NCI-H524 (cell line): ENCODE results near the gene MYBBP1A.
A peak's percentile ranks its signal among the peaks of the same experiment; 100 is the strongest.

Experiments
- DNase-seq, 2 experiments: peaks; one replicate each; lab custom pipeline; 2025; lab: John Stamatoyannopoulos, UW

MYBBP1A gene

DNA sequence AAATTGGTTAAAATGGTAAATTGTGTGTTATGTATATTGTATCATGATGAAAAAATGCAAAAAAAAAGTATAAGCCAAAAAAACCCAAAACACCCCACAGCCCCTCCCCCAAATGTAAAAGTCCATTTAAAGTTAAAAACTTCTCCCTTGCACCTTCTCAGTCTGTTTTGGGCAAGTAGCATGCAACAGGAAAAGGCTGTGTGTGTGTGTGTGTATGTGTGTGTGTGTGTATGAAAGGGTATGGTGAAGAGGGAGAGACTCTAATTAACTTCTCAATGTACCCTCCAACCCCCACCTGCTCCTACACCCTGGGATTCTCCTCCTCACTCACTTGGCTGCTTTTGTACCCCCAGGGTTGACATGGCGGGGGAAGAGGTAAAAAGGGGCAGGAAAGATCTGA, 14.4 kb upstream of the MYBBP1A start:
- DNase-seq: no peak

GRCh38 chr17:4566785-4567184, 11.6 kb upstream of the MYBBP1A start:
- peak; percentile 58 to 78 for DNase-seq

GRCh38 chr17:4565209-4566141, 10.3 kb upstream of the MYBBP1A start:
- DNase-seq: peak; percentile 80 to 81

- DNase-seq: peak in 1 of 2 experiments; percentile 70
Measured at GRCh38 chr17:4562015-4562969, 7.1 kb upstream of the MYBBP1A start.

DNA sequence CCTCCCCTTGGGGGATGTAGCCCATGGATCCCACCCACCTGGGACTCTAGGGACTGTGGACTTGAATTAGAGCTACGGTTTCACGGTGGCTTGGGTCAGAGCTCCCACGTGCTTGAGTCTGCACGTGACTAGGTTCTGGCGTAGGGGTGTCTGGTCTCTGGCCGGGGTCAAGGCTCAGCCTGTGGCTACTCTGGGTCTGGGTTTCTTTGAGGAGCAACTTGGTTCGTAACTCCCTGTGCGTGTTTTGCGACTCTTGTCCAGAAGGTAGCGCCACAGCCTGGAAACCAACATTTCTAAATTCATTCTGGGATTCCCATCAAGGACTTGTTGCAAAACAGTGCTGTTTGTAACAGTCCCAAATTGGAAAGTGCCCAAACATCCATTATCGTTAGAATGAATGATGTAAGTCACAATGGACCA, 5.7 kb upstream of the MYBBP1A start:
- no peak for DNase-seq

DNA sequence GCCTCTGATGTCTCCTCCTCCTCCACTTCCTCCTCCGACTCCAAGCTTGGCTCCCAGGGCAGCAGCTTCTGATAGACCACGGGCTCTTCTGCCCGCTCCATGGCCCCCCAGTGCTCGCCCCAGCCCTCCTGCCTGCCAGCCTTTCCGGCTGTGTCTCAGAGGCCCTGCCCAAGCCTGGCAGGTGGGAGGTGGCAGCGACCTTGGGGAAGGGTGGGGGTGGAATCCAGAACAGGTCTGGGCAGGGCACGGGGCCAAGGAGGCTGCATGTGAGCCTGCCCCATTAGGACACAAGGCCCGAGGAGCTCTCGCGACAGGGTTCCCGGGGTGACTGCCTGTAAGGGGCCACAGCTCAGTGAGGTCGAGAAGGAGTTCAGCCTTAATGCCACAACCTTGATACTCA, 5.2 kb upstream of the MYBBP1A start, which contains the start of gene GGT6:
Gene GGT6, minus strand, starts transcription at position 157 of the 400 bp plus-strand sequence. Its CDS starts 56 bp downstream, at position 101.
- no peak for DNase-seq

DNA sequence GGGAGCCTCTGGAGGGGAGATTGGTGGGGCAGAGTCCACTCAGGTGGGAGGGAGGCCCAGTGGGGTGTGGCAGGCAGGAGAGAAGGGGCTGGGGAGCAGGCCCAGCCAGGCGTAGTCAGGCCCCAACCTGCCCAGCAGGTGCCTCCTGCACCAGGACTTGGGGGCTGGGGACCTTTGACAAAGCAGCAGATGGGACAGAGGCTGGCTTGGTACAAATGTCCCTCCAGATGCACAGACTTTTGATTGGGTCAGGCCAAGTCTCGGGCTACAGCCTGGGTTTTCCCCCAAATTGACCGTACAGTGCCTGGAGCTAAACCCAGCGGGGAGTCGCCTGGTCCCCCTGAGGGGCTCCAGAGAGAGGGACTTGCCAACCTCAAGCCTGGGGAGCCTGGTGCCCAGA, 4.8 kb upstream of the MYBBP1A start:
- no peak for DNase-seq

GRCh38 chr17:4559139-4559791, 4.1 kb upstream of the MYBBP1A start:
- DNase-seq: no peak

DNA sequence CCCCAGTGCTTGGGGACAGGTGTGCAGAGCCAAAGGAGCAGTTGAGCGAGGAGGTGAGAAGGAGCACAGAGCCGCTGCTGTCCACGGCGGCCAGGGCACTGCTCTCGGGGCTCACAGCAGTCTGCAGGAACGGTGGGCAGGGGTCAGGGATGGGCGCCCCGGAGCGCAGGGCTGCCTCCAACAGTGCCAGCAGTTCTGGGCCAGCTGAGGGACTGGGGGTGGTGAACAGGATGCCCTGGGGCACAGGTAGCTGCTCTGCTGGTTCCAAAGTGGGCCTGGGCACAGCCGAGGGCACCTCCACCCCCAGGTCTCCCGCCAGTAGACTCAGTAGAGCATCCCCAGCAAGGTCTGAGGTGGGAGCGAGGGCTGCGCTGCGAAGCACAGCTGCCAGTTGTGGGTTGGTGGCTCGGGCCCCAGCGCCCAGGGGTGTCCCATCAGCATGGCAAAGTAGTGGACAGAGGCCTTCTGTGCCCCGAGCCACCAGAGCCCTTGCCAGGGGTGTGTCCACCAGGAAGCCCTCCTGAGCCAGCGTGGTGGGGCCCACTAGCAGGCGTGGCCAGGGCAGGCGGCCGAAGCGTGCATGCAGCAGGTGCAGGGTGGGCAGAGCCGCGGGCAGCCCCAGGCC, 3.3 kb upstream of the MYBBP1A start:
- no peak for DNase-seq

DNA sequence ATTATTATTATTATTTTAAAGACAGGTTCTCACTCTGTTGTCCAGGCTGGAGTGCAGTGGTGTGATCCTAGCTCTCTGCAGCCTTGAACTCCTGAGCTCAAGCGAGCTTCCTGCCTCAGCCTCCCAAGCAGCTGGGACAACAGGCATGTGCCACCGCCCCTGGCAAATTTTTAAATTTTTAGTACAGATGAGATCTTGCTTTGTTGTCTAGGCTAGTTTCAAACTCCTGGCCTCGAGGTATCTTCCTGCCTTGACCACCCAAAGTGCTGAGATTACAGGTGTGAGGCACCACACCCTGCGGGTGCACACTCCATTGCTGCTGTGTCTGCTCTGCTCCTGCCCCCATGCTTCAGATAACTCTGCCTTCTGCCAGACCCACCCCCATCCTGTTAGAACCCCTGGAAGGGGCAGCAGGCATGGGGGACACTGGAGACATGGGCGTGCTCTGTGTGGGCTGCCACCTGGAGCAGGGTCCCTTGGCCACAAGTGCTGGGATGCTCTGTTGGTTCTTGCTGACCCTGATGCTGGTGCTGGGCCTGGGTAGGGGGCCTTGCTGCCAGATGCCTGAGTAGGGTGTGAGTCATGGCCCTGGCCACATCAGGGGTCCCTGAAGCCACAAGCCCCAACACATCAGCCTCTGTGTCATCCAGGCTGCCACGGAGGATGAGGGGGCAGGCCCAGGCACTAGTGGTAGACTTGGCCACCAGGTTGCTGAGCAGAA, 2.6 kb upstream of the MYBBP1A start:
- DNase-seq: no peak

DNA sequence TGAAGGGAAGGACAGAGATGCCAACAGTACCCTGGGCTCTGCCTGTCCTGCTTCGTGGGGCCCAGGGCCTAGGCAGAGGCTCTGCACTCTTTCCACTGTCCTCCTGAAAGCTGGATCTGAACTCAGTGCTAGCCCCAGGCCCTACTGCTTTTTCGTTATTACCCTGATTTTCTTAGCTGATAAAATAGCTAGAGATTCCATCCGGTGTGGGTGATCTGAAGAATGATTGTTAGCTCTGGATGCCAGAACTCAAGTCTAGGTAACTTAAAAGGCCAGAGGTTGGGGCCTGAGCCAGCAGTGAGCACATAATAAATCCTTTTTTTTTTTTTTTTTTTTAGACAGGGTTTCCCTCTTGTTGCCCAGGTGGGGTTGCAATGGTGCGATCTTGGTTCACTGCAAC, 1.8 kb upstream of the MYBBP1A start:
- DNase-seq: no peak

- DNase-seq: no peak
Measured at GRCh38 chr17:4555873-4556759, 932 bp upstream of the MYBBP1A start.

DNA sequence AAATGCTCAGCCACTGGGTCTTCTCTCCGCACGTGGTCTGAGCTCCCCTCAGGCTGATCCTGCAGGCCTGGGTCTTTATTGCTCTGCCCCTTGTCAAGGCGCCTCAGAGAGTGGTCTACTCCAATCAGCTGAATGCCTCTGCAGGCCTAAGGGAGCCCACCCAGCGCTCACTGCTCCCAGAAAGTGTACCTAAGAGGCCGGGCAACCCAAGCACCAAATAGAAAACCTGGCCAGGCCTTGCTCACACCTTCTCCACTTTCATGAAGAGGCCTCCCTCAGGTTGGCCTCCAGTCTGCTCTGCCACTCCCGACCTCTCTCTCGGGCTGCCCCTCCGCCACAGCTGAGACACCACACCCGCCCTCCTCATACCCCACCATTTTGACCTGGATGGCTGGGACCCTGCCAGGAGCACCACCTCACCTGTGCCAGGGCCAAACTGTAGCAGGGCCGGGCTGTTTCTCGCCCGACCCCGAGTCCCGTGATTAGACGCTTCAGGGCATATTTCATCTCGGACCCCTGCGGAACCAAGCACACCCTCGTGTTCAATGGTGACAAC, 665 bp downstream of the MYBBP1A start:
- no peak for DNase-seq

DNA sequence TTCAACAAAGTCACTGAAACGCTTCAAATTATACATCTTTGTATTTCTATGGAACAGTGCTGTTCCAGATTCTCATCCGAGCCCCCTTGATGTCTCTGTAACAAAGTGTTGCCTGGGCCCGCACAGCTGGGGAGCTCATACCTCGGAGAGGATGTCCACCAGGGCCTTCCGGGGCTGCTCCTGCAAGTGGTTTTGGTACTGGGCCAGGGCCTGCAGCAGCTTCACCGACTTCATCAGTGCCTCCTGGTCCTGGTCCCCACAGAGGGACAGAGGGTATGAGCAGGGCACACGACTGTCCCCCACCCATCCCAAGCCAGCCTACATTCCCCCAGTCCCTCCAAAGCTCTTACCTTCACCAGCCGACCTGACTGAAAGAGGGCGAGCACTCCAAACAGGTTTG, 1.5 kb downstream of the MYBBP1A start:
- no peak for DNase-seq

DNA sequence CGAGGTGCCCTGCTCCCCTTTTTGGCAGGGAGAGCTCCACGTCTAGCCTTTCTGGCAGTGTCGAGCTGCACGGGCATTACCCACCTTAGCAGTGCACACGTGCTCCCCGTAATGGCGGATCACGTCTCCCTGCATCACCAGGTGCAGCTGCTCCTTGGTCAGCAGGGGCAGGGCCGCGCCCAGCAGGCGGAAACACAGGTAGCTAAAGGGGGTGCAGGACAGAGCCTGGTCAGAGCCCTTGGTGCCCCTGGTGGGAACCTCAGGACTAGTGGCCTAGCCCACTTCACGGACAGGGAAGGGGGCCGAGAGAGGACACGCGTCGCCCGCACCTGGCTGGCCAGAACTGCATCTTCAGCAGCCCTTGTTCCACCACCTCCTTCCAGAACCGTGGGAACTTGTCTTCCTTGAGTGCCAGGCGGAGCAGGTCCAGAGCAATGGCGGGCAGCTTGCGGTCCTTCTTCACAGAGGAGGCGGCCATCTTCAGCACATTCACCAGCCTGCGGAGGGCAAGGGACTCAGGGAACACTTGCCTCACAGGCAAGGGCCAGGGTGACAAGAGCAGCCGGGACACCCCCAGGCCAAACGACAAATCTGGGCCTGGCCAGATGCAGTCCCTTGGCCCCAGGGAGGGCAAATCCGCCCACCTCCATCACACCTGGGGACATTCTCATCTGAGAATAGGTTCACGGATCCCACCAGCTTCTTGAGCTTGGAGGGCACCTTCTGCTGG, 3.2 kb downstream of the MYBBP1A start:
- DNase-seq: no peak

GRCh38 chr17:4551141-4551540, 4.0 kb downstream of the MYBBP1A start:
- peak in 1 of 2 experiments; percentile 21 for DNase-seq

DNA sequence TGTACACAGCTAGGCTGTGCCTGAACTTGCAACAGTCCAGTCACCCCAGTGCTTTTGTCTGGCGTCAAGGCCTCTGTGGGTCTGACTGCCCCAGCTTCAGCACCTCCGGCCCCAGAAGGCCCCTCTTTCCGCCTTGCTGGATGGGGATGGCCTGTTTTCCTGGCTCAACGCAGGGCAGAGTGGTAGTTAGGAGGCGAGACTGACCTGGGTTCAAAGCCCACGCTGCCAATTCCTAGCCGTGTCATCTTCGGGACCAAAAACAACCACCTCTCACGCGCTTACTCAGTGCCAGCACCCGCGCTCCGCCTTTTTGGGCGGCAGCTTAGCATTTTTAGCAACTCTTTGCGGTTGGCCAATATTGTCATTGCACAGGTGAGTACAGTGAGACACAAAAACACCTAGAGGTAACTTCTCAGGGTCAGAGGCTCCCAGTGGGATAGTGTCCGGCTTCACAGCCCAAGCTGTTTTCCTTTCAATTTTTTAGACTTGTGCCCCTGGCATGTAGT, 4.6 kb downstream of the MYBBP1A start:
- DNase-seq: no peak

GRCh38 chr17:4549781-4550533, 5.2 kb downstream of the MYBBP1A start:
- DNase-seq: no peak
